Measurements from ENCODE around the gene PAH. TPM values are rescaled to one million over a fixed set of nuclear protein-coding genes. Genes with fewer than 3 reads are reported as not detected.

Gene PAH
- total RNA-seq, 1 donor from 2014 or later = not detected

- DNase-seq (ENCODE audit: low spot score) = no peak
- intact Hi-C loops (cut with DNase I) = no loop called here
These were observed 34.8 kb upstream of the PAH start for GRCh38 chr12:102951841-102952240.

GRCh38 chr12:102950950-102951619 is 34.0 kb upstream of the PAH start:
- DNase-seq (ENCODE audit: low spot score) = no peak
- intact Hi-C loops (cut with DNase I) = no loop called here

- intact Hi-C loops (cut with DNase I) = no loop called here
- DNase-seq (ENCODE audit: low spot score) = no peak
These were observed 33.3 kb upstream of the PAH start for GRCh38 chr12:102950107-102950949.

- intact Hi-C loops (cut with DNase I) = loop anchor here (2.0 kb wide), 1 partner anchor 600 kb away; no protein-coding TSS in a partner anchor
- no peak for DNase-seq (ENCODE audit: low spot score)
These were observed 31.9 kb upstream of the PAH start for GRCh38 chr12:102948941-102949352.

GRCh38 chr12:102946042-102946441 is 29.0 kb upstream of the PAH start:
- intact Hi-C loops (cut with DNase I) = no loop called here
- no peak for DNase-seq (ENCODE audit: low spot score)

- intact Hi-C loops (cut with DNase I) = no loop called here
These were observed 22.7 kb upstream of the PAH start for GRCh38 chr12:102939670-102940222.

GRCh38 chr12:102939059-102939458 is 22.0 kb upstream of the PAH start:
- intact Hi-C loops (cut with DNase I) = no loop called here
- DNase-seq (ENCODE audit: low spot score) = no peak

More at GRCh38 chr12:102939670-102940222, 22.7 kb upstream of the PAH start:
- DNase-seq (ENCODE audit: low spot score) = no peak

- intact Hi-C loops (cut with DNase I) = no loop called here
- DNase-seq (ENCODE audit: low spot score) = no peak
These were observed 16.1 kb upstream of the PAH start for GRCh38 chr12:102933168-102933567.

GRCh38 chr12:102927220-102927619 is 10.2 kb upstream of the PAH start:
- DNase-seq (ENCODE audit: low spot score) = no peak
- intact Hi-C loops (cut with DNase I) = no loop called here

GRCh38 chr12:102921240-102921639 is 4.2 kb upstream of the PAH start:
- DNase-seq (ENCODE audit: low spot score) = no peak
- intact Hi-C loops (cut with DNase I) = no loop called here

- intact Hi-C loops (cut with DNase I) = no loop called here
- no peak for DNase-seq (ENCODE audit: low spot score)
These were observed 3.2 kb upstream of the PAH start for GRCh38 chr12:102920271-102920670.

GRCh38 chr12:102918840-102919239 is 1.8 kb upstream of the PAH start:
- DNase-seq (ENCODE audit: low spot score) = no peak
- intact Hi-C loops (cut with DNase I) = no loop called here

- intact Hi-C loops (cut with DNase I) = no loop called here
- no peak for DNase-seq (ENCODE audit: low spot score)
These were observed 605 bp downstream of the PAH start for GRCh38 chr12:102916252-102917025.

GRCh38 chr12:102913453-102914226 is 3.4 kb downstream of the PAH start:
- intact Hi-C loops (cut with DNase I) = no loop called here
- no peak for DNase-seq (ENCODE audit: low spot score)

- DNase-seq (ENCODE audit: low spot score) = no peak
- intact Hi-C loops (cut with DNase I) = no loop called here
These were observed 4.8 kb downstream of the PAH start for GRCh38 chr12:102912258-102912657.

GRCh38 chr12:102911320-102911719 is 5.7 kb downstream of the PAH start:
- DNase-seq (ENCODE audit: low spot score) = no peak
- intact Hi-C loops (cut with DNase I) = no loop called here

- DNase-seq (ENCODE audit: low spot score) = no peak
- intact Hi-C loops (cut with DNase I) = no loop called here
These were observed 6.3 kb downstream of the PAH start for GRCh38 chr12:102910792-102911191.

- DNase-seq (ENCODE audit: low spot score) = no peak
- intact Hi-C loops (cut with DNase I) = no loop called here
These were observed 6.9 kb downstream of the PAH start for GRCh38 chr12:102910137-102910536.

GRCh38 chr12:102907918-102908317 is 9.1 kb downstream of the PAH start:
- DNase-seq (ENCODE audit: low spot score) = no peak
- intact Hi-C loops (cut with DNase I) = no loop called here

All from cardiac septum (tissue), 1 donor.